Activated CD8-positive, alpha-beta memory T cell treated with anti-CD3 and anti-CD28 coated beads for 24 hours (primary cell): ENCODE results near the gene GRIN2D.

ENCODE experiments used
- DNase-seq: peaks from one replicate; pipeline ENCODE4 v3.0.0-alpha.2; 2020

Gene GRIN2D

DNA sequence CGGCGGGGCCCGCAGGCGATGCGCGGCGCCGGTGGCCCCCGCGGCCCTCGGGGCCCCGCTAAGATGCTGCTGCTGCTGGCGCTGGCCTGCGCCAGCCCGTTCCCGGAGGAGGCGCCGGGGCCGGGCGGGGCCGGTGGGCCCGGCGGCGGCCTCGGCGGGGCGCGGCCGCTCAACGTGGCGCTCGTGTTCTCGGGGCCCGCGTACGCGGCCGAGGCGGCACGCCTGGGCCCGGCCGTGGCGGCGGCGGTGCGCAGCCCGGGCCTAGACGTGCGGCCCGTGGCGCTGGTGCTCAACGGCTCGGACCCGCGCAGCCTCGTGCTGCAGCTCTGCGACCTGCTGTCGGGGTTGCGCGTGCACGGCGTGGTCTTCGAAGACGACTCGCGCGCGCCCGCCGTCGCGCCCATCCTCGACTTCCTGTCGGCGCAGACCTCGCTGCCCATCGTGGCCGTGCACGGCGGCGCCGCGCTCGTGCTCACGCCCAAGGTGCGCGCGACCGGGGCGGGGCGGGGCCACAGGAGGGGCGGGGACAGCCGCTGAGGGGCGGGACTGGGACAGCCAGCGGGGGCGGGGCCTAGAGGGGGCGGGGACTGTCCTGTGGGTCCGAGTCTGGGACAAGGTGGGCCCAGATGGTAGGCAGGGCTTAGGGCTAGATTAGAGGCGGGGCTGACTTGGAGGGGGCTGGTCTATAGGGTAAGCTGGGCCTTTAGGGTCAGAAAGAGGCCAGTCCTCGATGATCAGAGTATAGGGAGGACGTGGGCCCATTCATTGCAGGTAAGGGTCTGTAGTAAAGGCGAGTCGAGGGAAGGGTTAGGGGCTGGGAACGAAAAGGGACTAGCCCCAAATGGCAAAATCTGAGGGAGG lies 5.1 kb downstream of the GRIN2D start:
- peak; percentile 95 for DNase-seq

DNA sequence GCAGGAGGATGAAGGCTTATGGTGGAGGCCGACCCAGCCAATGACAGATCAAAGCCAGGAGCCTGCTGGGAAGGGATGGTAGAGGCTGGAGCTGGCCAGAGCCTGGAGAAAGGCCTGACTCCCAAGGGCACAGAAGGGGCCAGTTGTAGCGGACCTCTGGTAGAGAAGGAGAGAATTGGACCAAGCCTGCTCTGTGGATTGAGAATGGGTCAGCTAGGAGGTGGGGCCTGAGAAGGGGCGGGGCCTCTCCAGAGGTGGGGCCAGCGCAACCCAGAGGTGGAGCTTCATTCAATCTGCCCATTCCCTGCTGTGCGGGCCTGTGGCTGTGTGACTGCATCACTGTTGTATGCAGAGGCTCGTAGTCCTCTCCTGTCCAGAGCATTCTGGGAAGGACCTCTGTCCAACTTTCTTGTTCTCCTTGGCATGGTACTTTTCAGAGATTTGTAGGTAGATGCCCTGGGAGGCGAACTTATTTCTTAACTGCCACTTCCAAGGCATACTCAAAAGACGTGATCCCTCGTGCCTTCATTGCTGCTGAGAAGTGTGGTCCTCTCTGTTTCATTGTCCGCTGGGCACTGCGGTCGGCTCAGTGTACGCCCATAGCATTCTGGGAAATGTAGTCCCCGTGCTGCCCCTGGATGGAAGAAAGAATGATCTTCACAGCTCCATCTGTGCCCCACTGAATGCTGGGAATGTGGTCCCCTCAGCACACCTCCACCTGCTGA lies 6.7 kb downstream of the GRIN2D start:
- peak; percentile 67 for DNase-seq

DNA sequence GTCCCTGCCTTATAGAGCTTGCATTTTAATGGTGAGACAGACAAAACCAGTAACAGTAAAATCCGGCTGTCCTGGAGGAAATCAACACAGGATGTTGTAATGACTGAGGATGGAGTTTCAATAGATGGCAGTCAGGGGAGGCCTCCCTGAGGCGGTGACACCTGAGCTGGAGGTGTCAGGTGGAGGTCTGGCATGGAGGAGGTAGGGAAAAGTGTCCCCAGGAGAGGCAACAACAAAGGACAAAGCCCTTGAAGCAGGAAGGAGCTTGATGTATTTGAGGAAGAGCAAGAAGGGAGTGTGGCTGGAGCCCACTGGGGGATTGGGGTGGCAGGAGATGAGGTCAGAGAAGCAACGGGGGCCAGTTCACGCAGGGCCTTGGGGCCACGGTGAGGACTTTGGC lies 7.8 kb downstream of the GRIN2D start:
- no peak for DNase-seq

DNA sequence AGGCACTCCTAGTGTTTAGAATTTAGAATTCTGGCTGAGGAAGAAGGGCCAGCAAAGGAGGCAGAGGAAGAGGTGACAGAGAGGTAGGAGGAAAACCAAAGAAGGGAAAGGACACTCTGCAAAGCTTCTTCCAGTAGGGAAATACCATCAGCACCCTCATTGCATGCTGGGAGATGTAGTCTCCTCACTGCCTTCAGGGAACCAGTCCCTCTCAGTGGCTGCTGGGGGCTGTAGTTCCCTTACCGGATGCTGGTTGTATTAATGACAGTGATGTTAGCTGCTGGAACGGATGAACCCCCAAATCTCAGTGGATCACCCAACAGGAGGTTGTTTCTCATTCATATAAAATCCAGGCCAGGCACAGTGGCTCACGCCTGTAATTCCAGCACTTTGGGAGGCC lies 10.1 kb downstream of the GRIN2D start:
- peak; percentile 69 for DNase-seq

DNA sequence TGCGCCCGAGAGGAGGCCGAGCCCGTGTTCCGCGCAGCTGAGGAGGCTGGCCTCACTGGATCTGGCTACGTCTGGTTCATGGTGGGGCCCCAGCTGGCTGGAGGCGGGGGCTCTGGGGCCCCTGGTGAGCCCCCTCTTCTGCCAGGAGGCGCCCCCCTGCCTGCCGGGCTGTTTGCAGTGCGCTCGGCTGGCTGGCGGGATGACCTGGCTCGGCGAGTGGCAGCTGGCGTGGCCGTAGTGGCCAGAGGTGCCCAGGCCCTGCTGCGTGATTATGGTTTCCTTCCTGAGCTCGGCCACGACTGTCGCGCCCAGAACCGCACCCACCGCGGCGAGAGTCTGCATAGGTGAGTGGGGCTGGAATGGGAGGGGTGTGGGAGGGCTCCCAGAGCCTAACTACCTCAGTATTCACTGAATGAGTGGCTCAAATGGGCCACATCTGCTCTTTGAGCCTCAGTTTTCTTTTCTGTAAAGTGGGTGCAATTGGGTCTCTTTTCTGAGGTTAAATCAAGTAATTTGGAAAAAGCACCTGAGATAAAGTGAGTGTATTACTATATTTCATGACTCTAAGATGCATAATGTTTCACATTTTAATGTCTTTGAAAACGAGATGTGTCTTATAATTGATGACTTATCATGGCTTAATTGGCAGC lies 11.7 kb downstream of the GRIN2D start:
- DNase-seq: no peak

DNA sequence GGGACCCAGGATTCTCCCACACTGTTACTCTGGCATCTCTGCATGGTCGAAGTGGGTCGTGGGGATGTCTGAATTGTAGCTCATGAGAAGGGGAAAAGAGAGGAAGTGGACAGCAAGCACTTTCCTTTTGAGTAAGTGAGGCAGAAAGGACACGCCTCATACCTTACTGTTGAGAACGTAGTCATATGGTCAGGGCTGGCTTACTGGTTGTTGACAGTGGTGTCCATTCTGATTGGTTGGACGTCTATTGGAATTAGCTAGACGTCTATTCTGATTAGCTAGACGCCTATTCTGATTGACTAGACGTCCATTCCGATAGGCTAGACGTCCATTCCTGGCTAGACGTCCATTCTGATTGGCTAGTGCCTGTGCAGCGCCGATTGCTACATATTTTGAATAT lies 12.4 kb downstream of the GRIN2D start:
- DNase-seq: no peak

DNA sequence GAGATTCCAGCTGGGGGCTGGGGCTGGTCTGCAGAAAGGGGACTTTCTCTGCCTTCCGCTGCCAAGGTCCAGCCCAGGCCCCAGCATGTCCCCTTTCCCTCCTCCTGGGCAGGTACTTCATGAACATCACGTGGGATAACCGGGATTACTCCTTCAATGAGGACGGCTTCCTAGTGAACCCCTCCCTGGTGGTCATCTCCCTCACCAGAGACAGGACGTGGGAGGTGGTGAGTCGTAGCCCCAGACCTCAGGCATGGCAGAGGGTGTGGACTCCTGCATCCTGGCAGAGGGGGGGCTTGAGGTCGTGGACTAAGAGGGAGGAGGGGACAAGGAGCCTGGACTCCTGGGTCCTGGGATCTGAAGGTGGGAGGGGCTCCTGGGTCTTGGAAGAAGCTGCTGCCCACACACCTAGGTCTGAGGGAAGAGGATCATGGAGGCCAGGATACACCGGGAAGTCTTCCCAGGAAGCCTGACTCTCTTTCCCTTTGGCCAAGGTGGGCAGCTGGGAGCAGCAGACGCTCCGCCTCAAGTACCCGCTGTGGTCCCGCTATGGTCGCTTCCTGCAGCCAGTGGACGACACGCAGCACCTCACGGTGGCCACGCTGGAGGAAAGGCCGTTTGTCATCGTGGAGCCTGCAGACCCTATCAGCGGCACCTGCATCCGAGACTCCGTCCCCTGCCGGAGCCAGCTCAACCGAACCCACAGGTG lies 20.6 kb downstream of the GRIN2D start:
- no peak for DNase-seq

DNA sequence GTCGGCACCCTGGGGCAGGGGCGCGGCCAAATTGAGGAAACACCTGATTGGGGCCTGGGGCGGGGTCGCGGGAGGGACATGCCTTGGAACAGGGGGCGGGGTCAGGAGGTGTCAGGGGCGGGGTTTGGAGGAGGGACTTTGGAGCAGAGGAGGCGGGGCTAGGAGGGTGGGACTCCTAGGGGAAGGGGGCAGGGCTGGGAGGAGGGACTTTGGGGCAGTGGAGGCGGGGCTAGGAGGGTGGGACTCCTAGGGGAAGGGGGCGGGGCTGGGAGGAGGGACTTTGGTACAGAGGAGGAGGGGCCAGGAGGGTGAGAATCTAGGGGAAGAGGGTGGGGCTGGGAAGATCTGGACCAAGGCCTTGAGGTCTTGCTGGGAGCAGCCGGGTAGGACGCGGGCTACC lies 21.9 kb downstream of the GRIN2D start:
- peak; percentile 78 for DNase-seq

DNA sequence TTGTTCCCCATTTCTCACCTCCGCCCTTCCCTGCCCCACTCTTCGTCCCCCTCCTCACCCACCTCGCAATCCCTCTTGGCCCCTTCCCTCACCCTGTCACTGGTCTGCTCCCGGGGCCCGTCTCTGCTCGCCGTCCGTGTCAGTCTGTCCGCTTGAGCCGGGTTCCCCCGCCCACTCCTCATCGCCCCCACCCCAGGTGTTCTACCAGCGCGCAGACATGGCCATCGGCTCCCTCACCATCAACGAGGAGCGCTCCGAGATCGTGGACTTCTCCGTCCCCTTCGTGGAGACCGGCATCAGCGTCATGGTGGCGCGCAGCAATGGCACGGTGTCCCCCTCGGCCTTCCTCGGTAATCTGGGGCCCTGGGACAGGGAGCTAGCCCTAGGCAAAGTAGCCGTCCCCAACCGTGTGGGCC lies 22.3 kb downstream of the GRIN2D start:
- no peak for DNase-seq

DNA sequence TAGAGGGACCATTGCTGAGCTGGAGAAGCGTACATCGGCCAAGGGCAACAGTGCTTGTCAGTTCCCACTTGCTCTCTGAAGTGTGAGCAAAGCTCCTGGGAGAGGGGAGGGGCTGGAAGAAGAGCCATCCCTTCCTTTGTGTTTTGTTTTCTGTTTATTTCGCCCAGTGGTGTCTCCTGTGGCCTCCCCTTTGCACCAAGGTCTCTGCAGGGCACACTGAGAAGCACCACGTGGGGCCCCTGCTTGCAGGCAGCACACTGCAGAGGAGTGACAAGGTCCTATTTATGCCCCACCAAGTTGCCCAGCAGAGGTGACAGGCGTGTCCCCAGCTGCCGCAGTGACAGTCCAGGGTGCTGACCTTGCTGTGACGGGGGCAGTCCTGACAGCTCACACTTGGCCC lies 24.0 kb downstream of the GRIN2D start:
- DNase-seq: no peak

DNA sequence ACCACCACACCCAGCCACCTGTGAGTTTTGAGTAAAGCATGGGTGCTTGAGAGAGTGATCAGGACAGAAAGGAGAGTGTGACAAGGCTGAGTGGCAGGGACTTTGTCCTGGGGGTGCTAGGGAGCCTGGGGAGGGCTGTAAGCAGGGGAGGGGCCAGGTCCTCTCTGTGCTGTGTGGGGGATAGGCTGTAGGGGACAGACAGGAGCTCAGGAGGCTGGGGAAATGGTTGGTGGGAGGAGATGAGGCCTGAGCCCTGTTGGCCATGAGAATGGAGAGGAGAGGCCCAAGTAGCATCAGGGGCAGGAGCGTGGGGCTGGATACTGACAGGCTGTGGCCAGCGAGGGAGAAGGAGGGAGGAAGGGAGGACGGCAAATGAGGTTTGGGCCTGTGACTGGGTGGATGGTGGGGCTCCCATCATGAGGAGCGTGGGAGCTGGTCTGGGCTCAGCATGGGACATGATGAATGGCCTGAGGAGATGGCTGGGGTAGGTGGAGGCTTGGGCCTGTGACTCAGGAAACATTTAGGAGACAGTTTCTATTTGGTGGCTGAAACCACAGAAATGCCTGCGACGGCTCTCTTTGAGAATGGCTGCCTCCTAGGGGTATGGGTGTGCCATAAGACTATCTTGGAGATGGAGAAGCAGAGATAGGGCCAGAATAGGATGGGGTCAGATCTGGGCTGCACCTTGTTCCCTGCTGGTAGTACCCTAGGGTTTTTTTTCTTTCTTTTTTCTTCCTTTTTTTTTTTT lies 25.0 kb downstream of the GRIN2D start:
- no peak for DNase-seq

DNA sequence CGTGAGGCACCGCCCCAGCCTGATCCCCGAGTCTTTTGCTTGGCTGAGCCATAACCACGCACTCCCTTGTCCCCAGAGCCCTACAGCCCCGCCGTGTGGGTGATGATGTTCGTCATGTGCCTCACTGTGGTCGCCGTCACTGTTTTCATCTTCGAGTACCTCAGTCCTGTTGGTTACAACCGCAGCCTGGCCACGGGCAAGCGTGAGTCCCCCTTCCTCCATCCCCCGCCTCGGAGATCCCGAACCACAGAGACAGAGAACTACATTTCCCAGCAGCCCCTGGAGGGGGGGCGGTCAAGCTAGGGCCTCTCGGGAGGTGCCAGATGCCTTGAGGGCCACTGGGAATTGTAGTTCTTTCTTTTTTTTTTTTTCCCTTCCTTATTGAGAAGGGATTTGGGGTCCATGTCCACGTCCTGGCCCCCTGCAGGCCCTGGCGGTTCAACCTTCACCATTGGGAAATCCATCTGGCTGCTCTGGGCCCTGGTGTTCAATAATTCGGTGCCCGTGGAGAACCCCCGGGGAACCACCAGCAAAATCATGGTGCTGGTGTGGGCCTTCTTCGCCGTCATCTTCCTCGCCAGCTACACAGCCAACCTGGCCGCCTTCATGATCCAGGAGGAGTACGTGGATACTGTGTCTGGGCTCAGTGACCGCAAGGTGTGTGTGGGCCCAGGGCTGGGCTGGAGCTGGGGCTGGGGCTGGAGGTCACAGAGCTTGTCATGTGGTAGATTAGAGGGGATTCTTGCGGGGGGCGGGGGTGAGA lies 25.9 kb downstream of the GRIN2D start:
- DNase-seq: peak; percentile 87

DNA sequence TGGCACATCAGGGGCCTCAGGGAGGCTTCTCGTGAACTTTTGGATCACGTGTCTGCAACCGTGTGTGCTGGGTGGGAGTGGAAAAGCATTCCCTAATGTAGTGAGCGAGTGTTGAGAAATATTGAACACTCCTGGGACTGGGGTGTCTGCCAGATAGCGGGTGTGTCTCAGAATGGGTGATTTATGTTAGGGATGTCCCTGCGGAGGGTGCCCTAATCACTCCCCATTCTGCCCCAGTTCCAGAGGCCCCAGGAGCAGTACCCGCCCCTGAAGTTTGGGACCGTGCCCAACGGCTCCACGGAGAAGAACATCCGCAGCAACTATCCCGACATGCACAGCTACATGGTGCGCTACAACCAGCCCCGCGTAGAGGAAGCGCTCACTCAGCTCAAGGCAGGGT lies 28.1 kb downstream of the GRIN2D start:
- DNase-seq: no peak

DNA sequence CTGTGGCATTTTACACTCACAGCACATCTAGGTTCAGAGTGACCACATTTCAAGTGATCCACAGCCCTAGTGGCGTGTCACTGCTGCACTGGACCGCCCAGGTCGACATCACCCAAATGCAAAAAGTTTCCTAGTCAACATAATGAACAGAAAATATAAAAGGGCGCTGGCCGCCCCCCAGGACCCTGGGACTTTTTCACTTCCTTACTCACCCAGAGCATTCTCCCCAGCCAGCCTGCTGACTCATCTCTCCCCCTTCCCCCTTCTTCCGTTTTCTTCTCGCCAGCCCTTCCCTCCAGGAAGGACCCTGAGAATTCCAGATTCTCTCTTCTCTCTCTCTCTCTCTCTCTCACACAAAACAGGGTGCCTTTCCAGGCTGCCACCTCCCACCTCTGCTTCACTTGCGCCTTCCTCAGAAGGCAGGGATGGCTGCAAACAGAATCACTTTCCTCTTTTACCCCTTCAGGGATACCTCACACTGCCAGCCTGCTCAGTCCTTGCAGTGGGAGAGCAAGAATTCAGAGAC lies 31.3 kb downstream of the GRIN2D start:
- DNase-seq: no peak

DNA sequence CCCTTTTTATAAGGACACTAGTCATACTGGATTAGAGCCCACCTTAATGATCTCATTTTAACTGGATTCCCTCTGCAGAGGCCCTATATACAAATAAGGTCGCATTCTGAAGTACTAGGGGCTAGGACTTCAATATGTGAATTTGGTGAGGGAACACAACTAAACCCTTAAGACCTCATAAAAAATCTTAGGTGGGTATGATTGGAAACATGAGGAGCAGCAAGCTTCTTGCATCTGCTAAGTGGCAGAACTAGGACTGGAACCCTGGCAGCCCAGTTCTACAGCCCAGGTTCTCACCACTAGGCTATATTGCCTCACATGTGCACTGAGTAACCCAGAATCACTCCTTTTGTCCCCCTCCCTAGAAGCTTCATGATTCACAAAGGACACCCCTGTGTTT lies 35.2 kb downstream of the GRIN2D start:
- no peak for DNase-seq

DNA sequence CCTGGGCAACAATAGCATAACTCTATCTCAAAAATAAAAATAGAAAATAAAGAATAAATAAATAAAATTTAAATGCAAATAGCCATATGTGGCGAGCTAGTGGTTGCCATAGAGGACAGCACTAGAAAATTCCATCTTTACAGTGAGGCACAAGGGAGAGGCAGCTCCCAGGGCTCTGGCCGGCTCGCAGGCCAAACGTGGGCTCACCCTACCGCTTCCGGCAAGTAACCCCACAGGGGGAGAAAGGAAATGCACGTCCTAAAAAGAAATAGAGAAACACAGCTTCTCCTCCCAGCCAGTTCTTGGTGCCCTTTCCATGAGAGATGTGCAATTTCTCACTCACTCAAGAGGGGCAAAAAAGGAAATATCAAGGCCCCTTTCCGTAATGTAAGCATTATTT lies 39.9 kb downstream of the GRIN2D start:
- DNase-seq: no peak

DNA sequence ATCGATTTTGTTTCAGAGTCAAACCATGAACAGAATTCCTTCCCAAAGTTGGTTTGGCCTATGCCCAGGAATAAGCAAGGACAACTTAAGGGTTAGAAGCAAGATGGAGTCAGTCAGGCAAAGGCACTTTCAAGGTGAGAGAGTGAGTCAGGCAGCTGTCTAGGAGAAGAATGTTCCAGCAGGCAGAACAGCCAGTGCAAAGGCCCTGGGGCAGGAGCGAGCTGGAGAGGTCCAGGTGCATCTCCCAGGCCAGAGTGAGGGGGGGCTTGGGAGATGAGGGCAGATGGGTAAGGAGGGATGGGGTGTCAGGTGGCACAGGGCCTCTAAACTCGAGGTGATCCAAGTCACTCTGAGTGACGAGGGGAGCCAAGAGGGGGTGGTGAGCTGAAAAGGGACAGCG lies 43.1 kb downstream of the GRIN2D start:
- no peak for DNase-seq

DNA sequence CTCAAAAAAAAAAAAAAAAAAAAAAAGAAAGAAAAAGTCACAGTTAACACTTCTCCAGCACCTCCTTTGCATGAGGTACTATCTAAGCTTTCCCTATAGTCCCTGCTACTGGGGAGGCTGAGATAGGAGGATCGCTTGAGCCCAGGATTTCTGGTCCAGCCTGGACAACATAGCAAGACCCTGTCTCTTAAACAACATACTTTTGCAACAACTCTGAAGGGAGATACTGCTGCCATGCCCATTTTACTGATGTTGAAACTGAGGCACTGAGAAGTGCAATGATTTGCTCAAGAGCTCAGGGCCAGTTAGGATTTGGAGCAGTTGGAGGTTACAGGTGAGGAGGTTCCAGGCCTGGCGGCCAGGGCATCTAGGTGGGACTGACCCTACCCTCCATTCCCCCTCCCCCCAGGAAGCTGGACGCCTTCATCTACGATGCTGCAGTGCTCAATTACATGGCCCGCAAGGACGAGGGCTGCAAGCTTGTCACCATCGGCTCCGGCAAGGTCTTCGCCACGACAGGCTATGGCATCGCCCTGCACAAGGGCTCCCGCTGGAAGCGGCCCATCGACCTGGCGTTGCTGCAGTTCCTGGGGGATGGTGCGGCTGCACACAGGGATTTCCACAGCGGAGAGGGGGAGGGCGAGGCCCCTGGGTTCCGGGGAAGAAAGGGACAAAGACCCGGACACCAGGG lies 48.0 kb downstream of the GRIN2D start:
- DNase-seq: no peak

DNA sequence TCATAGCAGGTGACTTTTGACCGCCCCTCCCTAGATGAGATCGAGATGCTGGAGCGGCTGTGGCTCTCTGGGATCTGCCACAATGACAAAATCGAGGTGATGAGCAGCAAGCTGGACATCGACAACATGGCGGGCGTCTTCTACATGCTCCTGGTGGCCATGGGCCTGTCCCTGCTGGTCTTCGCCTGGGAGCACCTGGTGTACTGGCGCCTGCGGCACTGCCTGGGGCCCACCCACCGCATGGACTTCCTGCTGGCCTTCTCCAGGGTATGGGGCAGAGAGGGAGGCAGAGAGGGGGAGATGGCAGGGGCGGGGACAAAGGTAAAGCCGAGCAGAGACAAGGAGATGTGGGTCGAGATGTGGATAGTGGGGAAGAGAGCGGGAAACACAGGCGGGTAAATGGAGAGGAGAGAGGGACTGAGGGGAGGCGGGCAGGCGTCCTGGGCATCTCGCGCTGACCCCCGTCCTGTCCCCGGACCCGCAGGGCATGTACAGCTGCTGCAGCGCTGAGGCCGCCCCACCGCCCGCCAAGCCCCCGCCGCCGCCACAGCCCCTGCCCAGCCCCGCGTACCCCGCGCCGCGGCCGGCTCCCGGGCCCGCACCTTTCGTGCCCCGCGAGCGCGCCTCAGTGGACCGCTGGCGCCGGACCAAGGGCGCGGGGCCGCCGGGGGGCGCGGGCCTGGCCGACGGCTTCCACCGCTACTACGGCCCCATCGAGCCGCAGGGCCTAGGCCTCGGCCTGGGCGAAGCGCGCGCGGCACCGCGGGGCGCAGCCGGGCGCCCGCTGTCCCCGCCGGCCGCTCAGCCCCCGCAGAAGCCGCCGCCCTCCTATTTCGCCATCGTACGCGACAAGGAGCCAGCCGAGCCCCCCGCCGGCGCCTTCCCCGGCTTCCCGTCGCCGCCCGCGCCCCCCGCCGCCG lies 48.9 kb downstream of the GRIN2D start:
- no peak for DNase-seq

DNA sequence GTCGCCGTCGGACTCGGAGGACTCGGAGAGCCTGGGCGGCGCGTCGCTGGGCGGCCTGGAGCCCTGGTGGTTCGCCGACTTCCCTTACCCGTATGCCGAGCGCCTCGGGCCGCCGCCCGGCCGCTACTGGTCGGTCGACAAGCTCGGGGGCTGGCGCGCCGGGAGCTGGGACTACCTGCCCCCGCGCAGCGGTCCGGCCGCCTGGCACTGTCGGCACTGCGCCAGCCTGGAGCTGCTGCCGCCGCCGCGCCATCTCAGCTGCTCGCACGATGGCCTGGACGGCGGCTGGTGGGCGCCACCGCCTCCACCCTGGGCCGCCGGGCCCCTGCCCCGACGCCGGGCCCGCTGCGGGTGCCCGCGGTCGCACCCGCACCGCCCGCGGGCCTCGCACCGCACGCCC lies 49.8 kb downstream of the GRIN2D start:
- no peak for DNase-seq
